Measurements from ENCODE around the gene PRPF4.
"Not testable (repeated sequence)": the region's sequence is repeated elsewhere in the genome, so short reads cannot be mapped to it uniquely, and the experiment has no call there.

PRPF4 gene

GRCh38 chr9:113275157-113276131 lies at the start of gene PRPF4, which contains the start of gene CDC26:
Gene PRPF4, plus strand, starts transcription at chr9:113275658. Its CDS starts 86 bp downstream, at chr9:113275744.
Gene CDC26, minus strand, starts transcription at chr9:113275572. Its CDS starts 3,065 bp downstream, at chr9:113272507.
- DNase-seq, result peak; percentile 96

- no peak for DNase-seq
These were observed 48.0 kb upstream of the PRPF4 start for GRCh38 chr9:113227436-113227835.

GRCh38 chr9:113228130-113228665 lies 47.3 kb upstream of the PRPF4 start:
- no peak for DNase-seq

GRCh38 chr9:113231701-113232100 lies 43.8 kb upstream of the PRPF4 start:
- no peak for DNase-seq

GRCh38 chr9:113235701-113236255 lies 39.7 kb upstream of the PRPF4 start:
- not testable (repeated sequence) for DNase-seq

- DNase-seq, result no peak
These were observed 38.4 kb upstream of the PRPF4 start for GRCh38 chr9:113237026-113237425.

- DNase-seq, result no peak
These were observed 37.1 kb upstream of the PRPF4 start for GRCh38 chr9:113238202-113238858.

GRCh38 chr9:113238859-113239232 lies 36.6 kb upstream of the PRPF4 start:
- no peak for DNase-seq

- no peak for DNase-seq
These were observed 34.3 kb upstream of the PRPF4 start for GRCh38 chr9:113241161-113241560.

GRCh38 chr9:113244556-113244955 lies 30.9 kb upstream of the PRPF4 start:
- no peak for DNase-seq

GRCh38 chr9:113245894-113246293 lies 29.6 kb upstream of the PRPF4 start:
- no peak for DNase-seq

- DNase-seq, result no peak
These were observed 28.5 kb upstream of the PRPF4 start for GRCh38 chr9:113246928-113247327.

- no peak for DNase-seq
These were observed 27.8 kb upstream of the PRPF4 start for GRCh38 chr9:113247640-113248039.

GRCh38 chr9:113249661-113250060 lies 25.8 kb upstream of the PRPF4 start:
- not testable (repeated sequence) for DNase-seq

GRCh38 chr9:113250807-113251206 lies 24.7 kb upstream of the PRPF4 start:
- no peak for DNase-seq

GRCh38 chr9:113254991-113255390 lies 20.5 kb upstream of the PRPF4 start:
- no peak for DNase-seq

- no peak for DNase-seq
These were observed 20.0 kb upstream of the PRPF4 start for GRCh38 chr9:113255438-113255837.

GRCh38 chr9:113257863-113258262 lies 17.6 kb upstream of the PRPF4 start:
- no peak for DNase-seq

GRCh38 chr9:113258282-113258681 lies 17.2 kb upstream of the PRPF4 start:
- no peak for DNase-seq

- no peak for DNase-seq
These were observed 13.4 kb upstream of the PRPF4 start for GRCh38 chr9:113261917-113262671.

- no peak for DNase-seq
These were observed 9.3 kb upstream of the PRPF4 start for GRCh38 chr9:113266174-113266573.

- DNase-seq, result no peak
These were observed 7.4 kb upstream of the PRPF4 start for GRCh38 chr9:113267911-113268566.
